ENCODE measurements around the gene GTSE1. TPM values are rescaled to one million over a fixed set of nuclear protein-coding genes. Genes with fewer than 3 reads are reported as not detected.
A peak's percentile ranks its signal among the peaks of the same experiment; 100 is the strongest.

Gene GTSE1
- polyA plus RNA-seq, 1 donor = 7.9 TPM

DNA sequence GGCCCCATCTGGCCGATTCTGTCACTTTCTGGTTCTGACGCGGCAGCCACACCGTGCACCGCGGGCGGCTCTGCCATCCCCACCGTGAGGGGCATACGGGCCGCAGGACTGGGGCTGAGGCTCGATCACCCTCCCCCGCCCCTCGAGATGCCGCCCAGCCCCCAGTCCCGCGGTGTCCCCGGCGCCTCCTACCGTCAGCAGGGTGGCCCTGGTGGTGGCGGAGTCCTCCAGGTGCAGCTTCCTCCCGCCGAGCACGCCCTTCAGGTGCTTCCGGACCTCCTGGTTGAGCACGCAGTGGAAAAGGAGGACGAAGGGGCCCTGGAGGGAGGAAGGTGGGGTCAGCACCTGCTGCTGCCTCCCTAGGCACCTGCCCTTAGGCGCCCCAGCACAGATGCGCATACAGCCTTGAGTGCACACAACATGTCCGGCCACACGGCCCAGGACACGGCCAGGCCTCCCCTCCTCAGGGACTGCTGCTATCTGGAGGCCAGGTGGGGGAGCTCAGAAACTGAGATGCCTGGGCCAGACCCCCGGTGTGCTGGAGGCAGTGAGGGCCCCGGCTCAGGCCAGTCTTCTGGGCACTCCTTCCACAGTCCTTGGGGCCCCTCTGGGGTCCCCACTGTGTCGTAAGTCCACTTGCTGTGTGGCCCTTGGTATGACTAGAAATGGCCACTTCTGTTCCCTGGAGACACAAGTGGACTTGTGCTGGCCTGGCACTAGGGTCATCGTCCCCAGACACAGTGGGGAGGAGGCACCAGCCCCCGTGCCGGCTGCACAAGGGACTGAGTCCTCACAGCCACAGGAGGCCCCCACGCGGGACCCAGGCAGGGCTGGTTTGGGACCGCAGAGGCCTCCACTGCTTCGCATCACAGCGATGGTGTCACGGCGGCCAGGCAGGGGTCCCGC lies 70.4 kb downstream of the GTSE1 start:
- no peak for DNase-seq

DNA sequence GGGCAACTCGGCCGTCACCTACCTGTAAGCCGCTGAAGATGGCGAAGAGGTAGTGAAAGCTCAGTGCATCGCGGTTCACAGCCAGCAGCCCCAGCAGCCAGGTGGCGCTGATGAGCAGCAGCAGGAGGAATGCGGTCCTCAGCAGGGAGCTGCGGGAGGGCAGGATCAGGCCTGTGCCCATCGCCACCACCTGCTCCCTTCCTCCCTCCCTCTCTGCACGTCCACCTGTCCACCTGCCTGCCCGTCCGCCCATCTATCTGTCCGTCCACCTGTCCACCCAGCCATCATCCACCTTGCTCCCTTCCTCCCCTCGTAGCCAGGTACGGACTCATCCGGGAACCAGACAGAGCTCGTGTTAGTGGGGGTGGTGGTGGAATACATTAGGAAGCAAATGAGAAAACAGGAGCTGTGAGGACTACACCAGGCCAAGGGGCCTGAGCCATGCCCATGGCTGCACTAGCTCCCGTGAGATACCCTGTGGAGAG lies 71.1 kb downstream of the GTSE1 start:
- peak; percentile 32 for DNase-seq

DNA sequence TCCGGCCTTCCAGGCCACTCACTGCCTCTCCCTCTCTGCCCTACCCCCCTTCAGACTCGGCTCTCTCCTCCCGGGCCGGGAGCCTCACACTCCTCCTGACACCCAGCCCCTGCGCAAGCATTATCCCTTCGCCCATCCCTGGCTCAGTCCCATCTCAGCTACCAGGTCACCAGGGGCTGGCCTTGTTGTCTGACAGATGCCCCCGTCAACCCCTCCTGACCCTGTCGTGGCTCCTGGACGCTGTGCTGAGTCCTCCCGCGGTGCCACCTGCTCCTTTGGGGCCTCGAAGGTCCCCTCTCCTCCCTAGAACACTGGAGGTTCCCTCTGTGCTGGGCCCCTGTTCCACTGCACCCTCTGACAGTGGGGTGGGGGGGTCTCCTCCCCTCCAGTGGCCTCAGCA lies 71.8 kb downstream of the GTSE1 start:
- no peak for DNase-seq

DNA sequence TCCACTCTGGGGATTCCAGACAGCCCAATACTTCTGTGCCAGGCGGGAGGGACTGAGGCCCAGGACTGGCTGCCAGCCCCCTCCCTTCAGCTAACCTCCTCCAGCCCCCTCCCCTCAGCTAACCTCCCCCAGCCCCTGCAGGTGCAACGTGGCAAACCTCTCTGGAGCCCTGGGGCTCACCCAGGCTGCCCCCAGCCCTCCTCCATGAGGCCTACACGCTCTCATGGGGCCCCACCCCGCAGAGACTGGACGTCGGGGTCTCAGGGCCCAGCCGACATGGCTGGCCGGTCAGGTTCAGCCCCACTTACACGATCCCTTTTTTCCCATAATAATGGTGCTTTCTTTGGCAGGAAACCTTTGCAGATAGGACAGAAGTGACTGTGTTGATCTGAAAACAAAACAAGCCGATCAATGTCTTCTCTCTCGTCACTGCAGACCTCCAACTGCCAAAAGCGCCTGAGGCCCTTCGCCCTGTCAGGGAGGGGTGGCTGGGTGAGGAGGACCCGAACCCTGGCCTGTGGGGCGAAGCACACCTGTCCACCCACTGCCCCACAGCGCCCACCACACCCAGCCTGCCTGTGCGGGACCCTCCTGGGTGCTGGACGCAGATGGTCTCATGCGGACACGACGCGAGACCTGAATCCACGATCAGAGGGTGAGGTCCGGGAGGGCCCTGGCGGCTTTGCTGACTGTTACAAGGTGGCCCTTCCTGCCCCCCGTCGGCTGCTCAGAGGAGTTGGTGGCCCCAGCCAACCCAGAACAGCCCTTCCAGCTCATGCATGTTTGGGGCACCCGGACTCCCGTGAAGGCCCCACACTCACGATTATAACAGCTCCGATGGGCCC lies 72.4 kb downstream of the GTSE1 start:
- DNase-seq = no peak

DNA sequence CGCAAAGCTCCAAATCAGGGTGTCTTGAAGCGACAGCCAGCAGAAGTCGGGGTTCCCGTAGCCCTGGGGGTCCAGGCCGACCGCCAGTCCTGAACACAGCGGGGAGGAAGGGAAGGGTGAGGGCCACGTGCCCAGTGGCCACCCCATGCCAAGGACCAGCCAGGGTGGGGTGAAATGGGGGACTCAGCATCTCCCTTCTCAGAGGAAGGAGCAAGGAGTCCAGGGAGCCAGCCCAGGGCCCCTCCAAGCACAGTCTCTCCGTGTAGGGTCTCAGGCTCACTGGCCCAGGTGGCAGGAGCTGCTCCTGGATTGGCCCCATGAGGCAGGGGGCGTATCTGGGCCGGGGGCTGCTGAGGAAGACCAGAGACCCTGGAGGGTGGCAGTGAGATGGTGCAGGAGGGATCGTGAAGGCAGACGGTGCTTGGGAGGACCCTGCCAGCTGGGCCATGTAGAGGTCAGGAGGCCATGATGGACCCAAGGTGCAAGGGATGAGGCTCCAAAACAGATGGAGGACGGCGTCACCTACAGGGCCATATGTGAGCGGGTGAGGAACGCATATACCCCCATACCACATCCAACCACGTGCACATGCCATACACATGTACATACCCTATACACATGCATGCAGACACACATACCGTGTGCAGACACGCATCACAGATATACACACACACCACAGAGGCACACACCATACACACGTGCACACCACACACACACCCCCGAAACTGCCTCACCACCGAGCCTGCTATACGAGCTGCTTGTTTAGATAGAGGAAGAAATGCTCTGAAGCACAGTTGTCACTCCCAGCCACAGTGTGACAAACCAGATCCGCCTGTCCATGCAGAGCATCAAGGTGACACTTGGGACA lies 73.3 kb downstream of the GTSE1 start:
- no peak for DNase-seq

DNA sequence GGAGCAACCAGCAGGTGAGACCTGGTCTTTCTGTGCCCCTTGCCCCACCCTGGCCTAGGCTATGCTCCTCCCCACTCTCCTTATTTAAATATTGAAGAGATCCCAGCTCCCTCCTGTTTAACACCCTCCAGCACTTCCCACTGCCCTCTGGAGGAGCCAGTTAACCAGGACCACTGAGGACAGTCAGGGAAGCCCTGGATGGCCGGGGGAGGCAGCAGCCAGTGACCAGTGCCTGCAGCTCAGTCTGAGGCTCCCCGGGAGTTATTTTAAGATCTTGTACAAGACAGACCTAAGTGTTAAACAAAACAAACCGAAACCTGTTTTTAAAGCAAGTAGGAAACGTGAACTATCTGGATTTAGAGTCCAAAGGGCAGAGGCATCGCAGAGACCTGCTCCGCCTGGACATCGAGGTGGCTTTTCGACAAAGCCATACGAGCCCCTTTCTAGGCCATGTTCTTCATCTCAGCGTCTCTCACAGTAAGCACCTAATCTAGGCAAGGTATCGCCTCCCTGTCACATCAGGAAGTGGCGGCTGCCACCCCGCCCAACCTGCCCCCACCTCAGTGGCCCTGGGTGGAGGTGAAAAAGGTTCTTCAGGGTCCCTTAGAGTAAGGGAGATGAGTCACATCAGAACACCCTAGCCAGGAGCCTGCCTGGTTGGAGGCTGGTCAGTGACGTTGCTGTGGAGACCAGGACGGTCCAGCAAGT lies 74.1 kb downstream of the GTSE1 start:
- DNase-seq = no peak

DNA sequence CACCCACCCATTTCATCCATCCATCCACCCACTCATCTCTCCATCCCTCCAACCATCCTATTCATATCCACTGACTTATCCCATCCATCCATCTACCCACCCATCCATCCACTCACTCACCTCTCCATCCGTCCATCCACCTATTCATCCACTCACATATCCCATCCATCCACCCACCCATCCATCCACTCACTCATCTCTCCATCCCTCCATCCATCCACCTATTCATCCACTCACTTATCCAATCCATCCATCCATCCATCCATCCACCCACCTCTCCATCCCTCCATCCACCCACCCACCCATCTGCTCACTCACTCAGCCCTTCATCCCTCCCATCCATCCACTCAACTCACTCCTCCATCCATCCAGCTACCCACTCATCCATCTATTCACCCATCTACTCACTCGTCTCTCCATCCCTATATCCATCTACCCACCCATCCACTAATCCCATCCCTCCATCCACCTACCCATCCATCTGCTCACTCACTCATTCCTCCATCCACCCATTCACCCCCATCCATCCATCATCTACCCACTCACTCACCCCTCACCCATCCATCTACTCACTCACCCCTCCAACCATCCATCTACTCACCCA lies 75.1 kb downstream of the GTSE1 start:
- no peak for DNase-seq

DNA sequence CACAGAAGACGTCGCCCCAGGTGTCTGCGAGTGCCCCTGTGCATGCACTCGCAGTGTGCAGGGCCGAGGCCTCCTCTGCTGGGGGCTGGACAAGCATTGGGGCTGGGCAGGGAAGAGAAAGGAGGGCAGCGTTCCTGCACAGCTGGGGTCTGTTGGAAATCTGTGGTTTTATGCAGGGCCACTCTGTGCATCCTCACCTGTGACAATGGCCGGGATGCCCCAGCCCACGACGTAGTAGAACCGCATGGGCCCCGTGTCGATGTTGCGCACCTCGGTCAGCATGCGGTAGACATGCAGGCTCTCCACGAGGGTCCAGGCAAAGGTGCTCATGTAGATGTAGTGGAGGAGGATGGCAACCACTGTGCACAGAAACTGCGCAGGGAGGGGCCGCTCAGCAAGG lies 76.0 kb downstream of the GTSE1 start:
- no peak for DNase-seq

DNA sequence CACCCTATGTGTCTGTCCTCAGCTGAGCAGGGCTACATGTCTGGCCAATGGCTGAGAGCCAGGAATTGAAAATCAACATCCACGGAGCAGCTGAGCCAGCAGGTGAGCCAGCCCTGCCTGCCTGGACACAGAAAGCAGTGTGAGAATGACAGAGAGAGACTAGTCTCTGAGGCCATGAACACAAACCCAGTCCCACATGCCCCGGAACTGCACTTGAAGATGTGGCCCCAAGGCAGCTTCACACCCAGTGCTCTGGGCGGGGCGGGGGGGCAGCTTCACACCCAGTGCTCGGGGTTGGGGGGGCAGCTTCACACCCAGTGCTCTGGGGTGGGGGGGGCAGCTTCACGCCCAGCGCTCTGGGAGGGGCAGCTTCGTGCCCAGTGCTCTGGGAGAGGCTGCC lies 76.5 kb downstream of the GTSE1 start:
- DNase-seq = no peak

DNA sequence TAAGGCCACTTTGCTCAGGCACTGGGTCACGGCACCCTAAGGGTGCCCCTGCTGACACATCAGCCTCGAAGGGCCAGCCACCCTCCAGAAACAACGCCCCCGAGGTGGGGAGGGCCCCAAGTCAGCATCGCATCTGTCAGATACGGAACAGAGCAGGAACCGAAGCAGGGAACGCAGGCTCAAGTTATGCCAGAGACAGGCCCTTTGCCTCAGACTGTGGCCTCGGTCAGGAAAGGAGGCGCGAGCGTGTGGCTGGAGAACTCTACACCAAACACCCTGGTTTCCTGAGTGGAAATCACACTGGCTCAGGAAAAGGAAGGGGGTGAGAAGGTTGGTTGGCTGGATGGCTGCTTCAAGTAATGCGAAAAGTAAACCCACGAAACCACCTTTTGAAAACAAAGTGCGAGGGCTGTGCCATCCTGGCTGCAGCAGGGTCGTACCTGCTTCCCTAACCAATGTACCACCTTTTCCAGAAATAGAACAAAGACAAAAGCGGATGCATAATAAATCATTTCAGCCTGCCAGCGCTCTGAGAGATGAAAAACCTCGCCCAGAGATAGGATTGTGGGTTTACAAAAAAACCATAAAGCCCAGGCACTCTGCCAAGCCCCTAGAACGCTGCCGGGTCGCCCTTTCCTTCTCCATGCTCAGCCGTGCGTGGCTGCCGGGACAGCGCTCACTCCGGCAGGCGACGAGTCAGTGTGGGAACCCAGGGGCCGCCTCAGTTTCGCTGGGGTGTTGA lies 77.4 kb downstream of the GTSE1 start:
- DNase-seq = no peak

DNA sequence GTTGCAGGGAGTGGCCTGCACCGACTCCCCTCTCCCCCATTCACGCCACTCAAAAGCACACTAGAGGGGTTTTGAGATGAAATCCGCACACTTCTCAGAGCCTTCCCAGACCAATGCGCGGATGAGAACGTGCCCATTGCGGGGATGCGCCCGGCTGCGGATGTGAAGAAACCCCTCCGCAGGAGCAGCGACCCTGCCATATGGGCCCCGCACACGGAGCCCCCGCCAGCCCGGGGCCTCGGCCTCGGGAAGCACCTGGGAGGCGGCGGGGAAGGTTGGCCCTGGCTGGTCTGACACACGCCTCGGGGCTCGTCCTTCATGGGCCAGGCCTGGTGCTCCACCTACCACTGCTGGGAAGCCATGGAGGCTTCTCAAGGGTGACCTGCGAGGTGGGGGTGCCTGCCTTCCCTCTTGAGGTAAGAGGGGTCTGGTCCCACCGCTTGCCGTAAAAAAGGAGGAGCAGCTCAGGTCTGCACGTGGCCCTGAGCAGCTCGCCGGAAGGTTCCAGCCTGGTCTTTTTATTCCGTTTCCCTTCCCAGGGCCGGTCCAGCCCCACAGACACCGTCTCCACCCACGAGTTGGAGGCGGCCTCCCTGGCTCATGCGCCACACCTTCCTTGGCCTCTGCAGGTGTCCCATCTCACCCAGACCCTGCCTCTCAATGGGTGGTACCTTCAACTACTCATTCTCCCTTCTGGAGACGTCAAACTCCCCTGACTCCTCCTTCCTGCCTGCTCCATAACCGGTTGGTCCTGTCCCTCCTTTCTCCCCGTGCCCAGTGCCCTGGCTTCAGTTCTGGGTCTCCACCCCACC lies 78.2 kb downstream of the GTSE1 start:
- DNase-seq = no peak

DNA sequence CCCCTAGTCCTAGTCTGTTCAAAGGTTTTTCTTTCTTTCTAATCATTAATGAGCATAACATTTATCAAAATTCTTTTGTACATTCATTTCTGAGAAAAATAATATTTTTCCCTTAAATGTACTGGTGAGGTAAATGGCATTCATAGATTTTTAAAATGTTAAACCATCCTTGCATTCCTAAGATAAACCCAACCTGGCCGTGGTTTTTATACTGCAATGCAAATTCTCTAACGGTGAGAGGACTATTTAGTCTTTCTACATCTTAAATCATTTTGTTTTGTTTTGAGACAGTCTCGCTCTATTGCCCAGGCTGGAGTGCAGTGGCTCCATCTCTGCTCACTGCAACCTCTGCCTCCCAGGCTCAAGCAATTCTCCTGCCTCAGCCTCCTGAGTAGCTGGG lies 79.4 kb downstream of the GTSE1 start:
- DNase-seq = no peak

DNA sequence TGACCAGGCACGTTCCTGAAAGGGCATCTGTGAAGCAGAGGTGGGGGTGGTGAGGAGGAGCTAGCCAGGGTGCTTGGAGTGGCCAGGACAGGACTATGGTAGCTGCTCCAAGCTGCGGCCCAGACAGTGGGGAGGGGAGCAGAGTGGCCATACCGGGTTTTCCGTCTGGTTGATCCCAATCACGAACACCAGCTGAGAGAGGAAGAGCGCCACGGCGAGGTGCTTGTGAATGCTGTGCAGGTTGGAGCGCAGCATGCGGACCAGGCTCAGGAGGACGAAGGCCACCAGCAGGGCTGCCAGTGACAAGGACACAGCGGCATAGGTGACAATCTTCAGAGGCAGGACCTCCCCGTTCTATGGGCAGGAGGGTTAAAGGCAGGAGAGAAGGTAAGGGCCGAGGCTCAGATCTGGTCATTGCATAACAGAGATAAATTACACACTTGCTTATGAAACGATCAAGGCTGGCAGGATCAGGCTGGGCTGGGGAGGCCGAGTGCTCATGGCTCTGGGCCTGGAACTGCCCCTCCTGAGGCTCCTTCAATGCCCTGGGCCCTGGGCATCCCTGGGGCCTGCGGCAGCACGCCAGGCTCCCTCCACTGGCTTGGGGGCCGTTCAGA lies 80.3 kb downstream of the GTSE1 start:
- DNase-seq = no peak

DNA sequence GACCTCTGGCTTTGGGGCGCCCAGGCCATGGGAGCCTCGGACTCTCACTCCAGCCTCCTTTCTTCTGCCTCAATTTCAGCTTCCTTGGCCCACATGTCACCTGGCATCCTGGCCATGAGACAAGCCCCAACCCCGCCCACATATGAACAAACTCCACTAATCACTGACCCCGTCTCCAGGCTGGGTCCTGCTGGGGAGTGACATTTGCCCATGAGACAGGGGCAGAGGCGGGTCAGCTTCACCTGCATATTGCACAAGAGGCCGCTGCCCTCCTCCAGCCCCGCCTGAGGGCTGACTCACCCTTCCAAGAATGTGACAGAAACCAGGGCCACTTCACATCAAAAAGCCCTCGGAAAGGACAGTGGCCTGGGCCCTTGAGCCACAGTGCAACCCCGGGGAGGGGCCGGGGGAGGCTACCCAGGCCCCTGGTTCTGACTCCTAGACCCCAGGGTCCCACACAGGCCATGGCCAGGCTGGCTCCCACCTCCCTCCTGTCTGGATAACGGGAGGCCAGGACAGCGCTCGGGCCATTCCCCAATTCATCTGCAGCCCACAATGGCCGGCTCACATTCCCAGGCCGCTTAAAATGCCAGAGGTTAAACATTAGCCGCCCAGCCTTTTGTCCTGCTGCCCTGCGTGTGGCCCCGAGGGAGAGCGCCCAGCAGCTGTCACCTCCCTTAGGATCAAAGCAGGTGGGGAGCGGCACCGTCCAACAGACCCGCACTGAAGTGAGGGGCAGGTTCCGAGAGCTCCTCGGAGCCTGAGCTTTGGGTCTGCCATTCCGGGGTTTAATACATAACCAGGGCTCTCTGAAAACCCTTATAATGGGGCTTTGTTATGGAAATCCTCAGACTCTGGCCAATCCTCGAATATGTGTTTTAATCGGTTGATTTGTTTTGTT lies 81.1 kb downstream of the GTSE1 start:
- DNase-seq = no peak

DNA sequence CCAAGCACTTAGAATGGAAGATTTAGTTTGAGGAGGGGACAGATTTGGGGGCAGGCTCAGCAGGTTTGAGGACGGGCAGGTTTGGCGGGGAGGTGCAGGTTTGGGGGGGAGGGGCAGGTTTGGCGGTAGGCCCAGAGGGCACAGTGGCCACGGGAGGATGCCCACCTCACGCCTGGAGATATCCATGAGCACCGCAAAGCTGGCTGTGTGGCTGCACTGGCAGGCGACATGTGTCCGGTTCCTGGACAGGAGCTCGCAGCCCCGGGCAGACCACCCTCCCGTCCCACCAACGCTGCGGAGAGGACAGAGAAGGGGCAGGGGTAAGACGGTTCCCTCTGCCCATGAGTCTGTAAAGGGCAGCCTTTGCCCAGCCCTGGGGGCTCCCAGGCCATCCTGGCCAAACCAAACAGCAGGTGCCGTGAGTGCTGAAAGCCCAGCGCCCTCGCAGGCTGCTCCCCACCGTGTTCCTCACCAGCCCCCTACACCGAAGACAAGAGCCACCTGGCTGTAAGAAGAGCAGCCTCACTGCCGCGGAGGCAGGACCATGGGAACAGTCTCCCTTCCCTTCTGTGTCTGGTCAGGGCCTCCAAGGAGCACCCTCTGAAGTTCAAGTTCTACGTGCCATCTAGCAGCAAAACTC lies 81.9 kb downstream of the GTSE1 start:
- DNase-seq = no peak

DNA sequence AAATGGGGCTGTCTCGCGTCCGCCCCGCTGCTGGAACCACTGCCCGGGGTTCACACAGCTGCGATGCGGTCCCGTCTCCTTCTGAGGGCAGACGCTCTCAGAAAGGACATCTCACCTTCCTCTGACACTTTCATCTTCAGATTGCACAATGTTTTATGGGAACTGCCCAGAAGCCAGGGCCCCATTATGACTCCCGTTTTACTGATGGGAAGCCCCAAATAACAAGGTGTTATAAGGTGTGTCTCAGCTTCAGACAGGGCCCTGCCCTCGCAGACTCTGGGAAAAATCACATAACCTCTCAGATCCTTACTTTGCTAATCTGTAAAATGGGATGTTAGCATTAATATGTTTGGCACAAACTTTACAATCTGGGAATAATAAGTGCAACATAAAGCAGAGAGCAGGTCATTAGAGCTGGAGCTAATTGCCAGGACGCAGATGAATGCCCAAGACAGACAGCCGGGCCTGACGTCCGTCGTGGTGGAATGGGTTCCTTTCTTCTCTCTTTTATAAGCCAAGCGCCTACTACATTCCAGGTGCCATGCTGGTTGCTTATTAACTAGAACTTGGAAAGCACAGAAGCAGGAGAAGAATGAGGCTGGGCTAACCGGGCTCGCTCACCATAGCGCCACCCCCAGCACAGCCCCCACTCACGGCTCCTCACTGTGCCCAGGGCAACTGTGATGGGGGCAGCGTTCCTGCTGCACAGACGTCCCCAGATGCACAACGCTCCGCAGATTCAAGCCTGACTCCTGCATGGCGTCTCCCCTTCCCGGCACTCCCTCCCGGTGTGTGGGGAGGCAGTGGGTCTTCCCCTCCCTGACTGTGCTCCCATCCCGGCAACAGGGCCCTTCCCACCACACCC lies 82.6 kb downstream of the GTSE1 start:
- DNase-seq = no peak

DNA sequence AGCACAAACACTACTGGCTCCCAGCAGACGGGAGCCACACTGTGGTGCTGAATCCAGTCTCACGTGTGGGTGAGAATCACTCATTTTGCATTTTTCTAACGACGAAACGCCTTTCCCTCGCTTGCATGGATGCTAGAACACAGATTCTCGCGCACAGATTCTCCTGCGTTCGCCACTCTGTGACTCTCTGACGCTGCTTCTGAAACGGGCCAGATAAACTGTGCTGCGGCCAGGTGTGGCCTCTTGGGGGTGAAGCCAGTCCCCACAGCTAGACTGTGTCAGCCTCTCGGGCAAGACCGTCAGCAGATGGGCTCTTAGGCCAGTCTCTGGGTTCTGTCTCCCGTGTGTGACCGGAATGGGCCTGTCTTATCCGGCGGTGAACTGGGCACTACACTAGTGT lies 83.4 kb downstream of the GTSE1 start:
- no peak for DNase-seq

Data from hindlimb muscle (tissue), 1 donor.